ENCODE data around the gene TAF5L. TPM values are rescaled to one million over a fixed set of nuclear protein-coding genes. Genes with fewer than 3 reads are reported as not detected.

TAF5L gene
- total RNA-seq, 1 donor from 2014 or later = 18.8 TPM

DNA sequence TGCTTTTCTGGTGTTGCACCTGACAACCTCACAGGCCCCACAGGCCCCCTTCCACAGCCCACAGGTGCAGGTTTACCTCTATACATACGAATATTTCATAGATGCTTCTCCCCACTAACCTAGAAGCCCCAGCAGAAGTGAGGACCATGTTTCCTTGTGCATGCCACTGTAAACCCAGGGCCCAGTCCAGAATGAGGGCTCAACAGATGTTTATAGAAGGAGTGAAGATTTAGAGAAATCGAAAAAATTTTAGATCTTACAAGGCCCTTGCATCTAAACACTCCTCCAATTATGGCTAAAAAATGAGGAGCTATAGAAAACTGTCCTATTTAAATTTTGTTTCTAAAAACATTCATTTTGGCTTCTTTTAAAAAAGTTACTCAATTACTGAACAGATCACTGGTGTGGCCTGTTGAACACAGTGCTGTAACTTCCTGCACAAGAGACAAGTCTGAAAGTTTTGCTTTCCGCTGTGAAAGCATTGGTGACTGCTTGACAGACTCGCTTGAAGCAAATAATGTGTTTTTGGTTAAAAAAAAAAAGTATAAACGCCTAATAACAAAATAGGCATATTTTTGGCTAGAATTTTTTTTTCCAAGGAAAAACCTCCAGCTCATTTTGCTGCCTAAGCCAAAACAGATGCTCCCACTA, 68.6 kb downstream of the TAF5L start:
- no peak for DNase-seq (ENCODE audit: low spot score)
- Mint-ChIP-seq H3K36me3 (ENCODE audit: low read depth) (no peaks in the 10 kb centered on the region), H3K9me3 (ENCODE audit: low read depth) (no peaks in the 10 kb centered on the region), H3K4me3 (ENCODE audit: unreplicated experiment) (peak overlapping the region; percentile 73), H3K27ac (ENCODE audit: unreplicated experiment) (peak overlapping the region; percentile 93), H3K27me3 (ENCODE audit: low read depth) (no peaks in the 10 kb centered on the region), H3K4me1 (ENCODE audit: low read depth) (peaks cover 54% of the 10 kb centered on the region)
- TF ChIP-seq, protein P1, sequence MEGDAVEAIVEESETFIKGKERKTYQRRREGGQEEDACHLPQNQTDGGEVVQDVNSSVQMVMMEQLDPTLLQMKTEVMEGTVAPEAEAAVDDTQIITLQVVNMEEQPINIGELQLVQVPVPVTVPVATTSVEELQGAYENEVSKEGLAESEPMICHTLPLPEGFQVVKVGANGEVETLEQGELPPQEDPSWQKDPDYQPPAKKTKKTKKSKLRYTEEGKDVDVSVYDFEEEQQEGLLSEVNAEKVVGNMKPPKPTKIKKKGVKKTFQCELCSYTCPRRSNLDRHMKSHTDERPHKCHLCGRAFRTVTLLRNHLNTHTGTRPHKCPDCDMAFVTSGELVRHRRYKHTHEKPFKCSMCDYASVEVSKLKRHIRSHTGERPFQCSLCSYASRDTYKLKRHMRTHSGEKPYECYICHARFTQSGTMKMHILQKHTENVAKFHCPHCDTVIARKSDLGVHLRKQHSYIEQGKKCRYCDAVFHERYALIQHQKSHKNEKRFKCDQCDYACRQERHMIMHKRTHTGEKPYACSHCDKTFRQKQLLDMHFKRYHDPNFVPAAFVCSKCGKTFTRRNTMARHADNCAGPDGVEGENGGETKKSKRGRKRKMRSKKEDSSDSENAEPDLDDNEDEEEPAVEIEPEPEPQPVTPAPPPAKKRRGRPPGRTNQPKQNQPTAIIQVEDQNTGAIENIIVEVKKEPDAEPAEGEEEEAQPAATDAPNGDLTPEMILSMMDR (IDR thresholded peaks at IDR 0.05) = no peak

GRCh38 chr1:229554886-229555621, 70.9 kb downstream of the TAF5L start:
- no peak for DNase-seq (ENCODE audit: low spot score)

DNA sequence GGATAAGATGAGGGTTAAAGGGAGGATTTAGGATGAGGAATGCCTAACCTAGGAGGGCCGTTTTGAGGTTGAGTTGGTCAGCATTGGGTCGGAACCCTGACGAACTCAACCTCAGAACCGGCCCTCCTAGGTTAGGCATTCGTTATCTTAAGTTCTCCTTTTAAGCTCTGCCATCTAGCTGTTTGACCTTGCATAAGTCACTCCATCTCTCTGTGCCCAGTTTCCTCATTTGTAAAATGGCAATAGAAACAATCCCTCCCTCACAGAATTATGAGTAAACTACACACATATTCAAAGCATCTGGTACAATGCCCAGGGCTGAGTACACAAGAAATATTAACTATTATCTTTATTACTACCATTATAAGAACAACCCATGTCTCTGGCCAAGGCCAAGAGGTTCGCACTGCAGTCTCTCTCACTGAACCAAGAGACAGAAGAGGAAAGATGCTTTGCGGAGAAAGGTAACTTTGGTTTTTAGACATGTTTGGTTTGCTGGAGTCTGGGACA, 72.2 kb downstream of the TAF5L start:
- peak overlapping the region; percentile 42 for H3K27ac Mint-ChIP-seq (ENCODE audit: unreplicated experiment)
- H3K4me3 Mint-ChIP-seq (ENCODE audit: unreplicated experiment) = no peak overlapping the region
- H3K4me1 Mint-ChIP-seq (ENCODE audit: low read depth) = peaks cover 55% of the 10 kb centered on the region
- H3K9me3 Mint-ChIP-seq (ENCODE audit: low read depth) = no peaks in the 10 kb centered on the region
- TF ChIP-seq, protein P1 (IDR thresholded peaks at IDR 0.05) = no peak
- peaks cover 3% of the 10 kb centered on the region for H3K36me3 Mint-ChIP-seq (ENCODE audit: low read depth)
- no peak for DNase-seq (ENCODE audit: low spot score)
- no peaks in the 10 kb centered on the region for H3K27me3 Mint-ChIP-seq (ENCODE audit: low read depth)

More at GRCh38 chr1:229554886-229555621, 70.9 kb downstream of the TAF5L start:
- Mint-ChIP-seq H3K9me3 (ENCODE audit: low read depth) (no peaks in the 10 kb centered on the region), H3K27ac (ENCODE audit: unreplicated experiment) (peak overlapping the region; percentile 93), H3K4me1 (ENCODE audit: low read depth) (peaks cover 63% of the 10 kb centered on the region), H3K36me3 (ENCODE audit: low read depth) (no peaks in the 10 kb centered on the region), H3K27me3 (ENCODE audit: low read depth) (no peaks in the 10 kb centered on the region), H3K4me3 (ENCODE audit: unreplicated experiment) (peak overlapping the region; percentile 61)
- TF ChIP-seq, protein P1 (IDR thresholded peaks at IDR 0.05) = no peak

DNA sequence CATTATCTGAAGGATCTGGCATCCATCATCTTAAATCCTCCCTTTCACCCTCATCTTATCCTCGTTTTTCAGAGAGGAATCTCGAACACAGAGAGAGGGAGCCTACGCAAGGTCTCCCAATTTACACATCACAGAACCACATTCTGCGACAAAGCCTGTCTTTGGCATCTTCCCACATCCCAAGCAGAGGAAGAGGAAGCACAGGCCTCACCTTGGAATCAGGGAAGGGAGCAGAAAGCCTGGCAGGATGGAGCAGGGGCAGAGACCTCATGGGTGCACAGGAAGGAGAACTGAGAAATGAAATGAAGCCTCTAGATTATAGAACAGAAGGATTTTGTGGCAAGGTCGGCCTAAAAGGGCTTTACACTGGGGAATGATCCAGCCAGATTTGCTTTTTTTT, 73.2 kb downstream of the TAF5L start:
- no peaks in the 10 kb centered on the region for H3K9me3 Mint-ChIP-seq (ENCODE audit: low read depth)
- H3K27me3 Mint-ChIP-seq (ENCODE audit: low read depth) = no peaks in the 10 kb centered on the region
- H3K4me3 Mint-ChIP-seq (ENCODE audit: unreplicated experiment) = no peak overlapping the region
- peaks cover 3% of the 10 kb centered on the region for H3K36me3 Mint-ChIP-seq (ENCODE audit: low read depth)
- H3K4me1 Mint-ChIP-seq (ENCODE audit: low read depth) = peaks cover 62% of the 10 kb centered on the region
- DNase-seq (ENCODE audit: low spot score) = no peak
- no peak overlapping the region for H3K27ac Mint-ChIP-seq (ENCODE audit: unreplicated experiment)
- TF ChIP-seq, protein P1 (IDR thresholded peaks at IDR 0.05) = no peak

GRCh38 chr1:229550812-229551567, 74.9 kb downstream of the TAF5L start:
- Mint-ChIP-seq H3K27me3 (ENCODE audit: low read depth) (no peaks in the 10 kb centered on the region), H3K4me1 (ENCODE audit: low read depth) (peaks cover 51% of the 10 kb centered on the region), H3K9me3 (ENCODE audit: low read depth) (no peaks in the 10 kb centered on the region), H3K4me3 (ENCODE audit: unreplicated experiment) (no peak overlapping the region), H3K36me3 (ENCODE audit: low read depth) (peaks cover 5% of the 10 kb centered on the region), H3K27ac (ENCODE audit: unreplicated experiment) (peak overlapping the region; percentile 50)
- TF ChIP-seq, protein P1 (IDR thresholded peaks at IDR 0.05) = no peak
- DNase-seq (ENCODE audit: low spot score) = no peak
